HG02852 (cell line): Measurements from ENCODE around the gene SCO2.

Experiments used
- ATAC-seq: cut with Tn5 transposase; IDR thresholded peaks from one replicate; pipeline ENCODE4 v1.9.1; 2021; ENCODE audit warnings: mild to moderate bottlenecking, moderate library complexity; ENCODE audit not compliant: unreplicated experiment

Gene SCO2, protein sequence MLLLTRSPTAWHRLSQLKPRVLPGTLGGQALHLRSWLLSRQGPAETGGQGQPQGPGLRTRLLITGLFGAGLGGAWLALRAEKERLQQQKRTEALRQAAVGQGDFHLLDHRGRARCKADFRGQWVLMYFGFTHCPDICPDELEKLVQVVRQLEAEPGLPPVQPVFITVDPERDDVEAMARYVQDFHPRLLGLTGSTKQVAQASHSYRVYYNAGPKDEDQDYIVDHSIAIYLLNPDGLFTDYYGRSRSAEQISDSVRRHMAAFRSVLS

DNA sequence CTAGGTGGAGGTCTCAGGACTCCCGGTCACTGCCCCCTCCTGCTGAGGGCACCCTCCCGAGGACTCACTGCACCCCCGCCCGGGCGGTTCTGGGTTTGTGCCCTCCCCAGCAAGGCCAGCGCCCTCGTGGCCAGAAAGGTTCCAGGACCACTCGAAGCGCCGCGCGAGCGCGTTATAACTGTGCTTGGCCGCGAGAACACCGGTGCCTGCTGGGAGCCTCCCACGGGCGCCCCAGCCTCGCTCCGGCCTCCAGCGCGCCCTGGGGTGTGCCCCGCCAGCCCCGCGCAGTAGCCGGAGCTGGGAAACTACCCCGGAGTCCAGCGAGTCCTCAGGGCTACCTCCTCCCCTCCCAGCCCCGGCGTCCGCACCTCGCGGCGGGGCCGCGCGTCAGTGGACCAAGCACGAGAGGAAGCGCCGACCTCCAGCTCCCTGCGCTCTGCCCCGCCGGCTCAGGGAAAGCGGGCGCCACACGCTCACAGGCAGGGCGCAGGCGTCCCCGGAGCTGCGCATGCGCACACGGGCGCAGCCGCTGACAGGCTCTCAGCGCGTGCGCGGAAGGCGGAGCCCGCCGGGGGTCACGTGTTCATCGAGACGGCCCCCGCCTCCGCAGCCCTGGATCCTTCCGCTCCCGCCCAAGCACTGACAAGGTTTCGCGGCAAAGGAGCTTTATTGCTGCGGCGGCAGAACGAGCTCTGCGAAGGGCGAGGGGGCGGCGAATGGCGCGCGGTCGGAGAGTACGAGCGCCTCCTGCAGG is at the start of gene SCO2:
Gene SCO2 (minus strand): TSS at position 495 of the 754 bp plus-strand sequence. CDS start 1,187 bp downstream, outside the sequence.
- ATAC-seq, result peak; percentile 41

DNA sequence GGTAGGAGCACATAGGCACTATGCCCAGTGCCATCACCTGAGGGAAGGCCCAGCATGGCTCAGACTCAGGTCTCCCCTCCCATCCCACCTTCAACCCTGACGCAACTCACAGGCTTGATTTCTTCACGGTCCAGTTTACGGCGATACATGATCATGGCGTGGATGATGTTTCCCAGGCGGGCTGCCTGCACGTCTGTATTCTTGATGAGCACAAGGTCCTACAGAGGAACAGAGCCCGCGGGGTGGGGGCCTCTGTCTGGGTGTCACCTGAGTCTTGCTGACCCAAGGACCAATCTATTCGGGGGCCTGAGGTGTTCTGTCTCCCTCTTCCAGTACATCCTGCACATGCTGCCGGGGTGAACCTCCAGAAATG is 49.0 kb upstream of the SCO2 start:
- ATAC-seq, result no peak

DNA sequence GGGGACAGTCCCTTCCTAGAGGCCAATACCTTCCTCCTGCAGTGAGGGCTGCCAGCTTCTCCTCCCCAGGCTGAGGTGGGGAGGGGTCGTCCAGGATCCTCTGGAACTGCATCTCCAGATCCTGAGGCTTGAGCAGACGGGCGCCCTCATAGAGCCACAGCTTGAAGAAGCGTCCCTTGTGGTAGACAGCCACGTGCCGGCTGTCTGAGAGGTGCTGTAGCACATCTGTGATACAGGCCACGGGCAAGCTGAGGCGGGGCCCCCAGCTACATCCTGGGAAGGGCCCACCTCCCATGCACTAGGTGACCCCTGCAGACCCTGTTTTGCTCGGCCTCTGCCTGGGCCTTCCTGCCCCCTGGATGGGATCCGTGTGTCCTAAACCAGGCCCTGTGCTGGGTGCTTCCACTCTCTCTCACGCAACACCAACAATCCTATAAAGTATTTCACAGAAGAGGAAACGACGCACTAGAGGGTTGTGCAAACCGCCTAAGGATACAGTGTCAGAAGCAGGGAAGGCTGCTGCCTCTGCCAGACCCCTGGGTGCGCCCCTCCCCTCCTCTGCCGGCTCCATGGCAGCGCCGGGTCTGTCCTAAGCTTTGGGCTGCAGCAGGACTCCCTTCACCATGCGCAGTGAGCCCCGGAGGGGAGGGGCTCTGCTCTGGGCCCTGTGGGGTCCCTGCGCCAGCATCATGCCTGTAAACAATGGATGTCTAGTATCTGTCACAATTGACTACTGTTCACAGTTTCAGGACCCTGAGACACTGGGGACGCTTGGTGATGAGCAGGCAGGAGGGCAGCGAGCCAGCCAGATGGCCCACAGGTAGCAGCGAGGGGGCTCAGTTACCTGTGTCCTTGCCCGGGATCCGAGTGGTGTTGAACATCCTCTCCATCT is 48.3 kb upstream of the SCO2 start:
- no peak for ATAC-seq

DNA sequence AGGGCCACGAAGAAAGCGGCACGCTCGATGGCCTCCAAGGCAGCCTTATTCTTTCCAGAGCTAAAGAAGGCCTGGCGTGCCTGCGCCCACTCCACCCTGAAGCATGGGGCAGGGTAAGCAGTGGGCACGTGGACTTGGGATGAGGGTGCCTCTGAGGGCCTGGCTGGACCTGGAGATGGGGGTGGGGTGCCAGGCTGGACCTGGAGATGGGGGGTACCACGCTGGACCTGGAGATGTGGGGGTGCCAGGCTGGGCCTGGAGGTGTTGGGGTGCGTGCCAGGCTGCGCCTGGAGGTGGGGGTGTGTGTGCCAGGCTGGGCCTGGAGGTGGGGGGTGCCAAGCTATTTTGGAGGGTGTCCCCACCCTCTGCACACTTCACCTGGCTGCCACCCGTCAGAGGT is 47.6 kb upstream of the SCO2 start:
- ATAC-seq, result no peak

DNA sequence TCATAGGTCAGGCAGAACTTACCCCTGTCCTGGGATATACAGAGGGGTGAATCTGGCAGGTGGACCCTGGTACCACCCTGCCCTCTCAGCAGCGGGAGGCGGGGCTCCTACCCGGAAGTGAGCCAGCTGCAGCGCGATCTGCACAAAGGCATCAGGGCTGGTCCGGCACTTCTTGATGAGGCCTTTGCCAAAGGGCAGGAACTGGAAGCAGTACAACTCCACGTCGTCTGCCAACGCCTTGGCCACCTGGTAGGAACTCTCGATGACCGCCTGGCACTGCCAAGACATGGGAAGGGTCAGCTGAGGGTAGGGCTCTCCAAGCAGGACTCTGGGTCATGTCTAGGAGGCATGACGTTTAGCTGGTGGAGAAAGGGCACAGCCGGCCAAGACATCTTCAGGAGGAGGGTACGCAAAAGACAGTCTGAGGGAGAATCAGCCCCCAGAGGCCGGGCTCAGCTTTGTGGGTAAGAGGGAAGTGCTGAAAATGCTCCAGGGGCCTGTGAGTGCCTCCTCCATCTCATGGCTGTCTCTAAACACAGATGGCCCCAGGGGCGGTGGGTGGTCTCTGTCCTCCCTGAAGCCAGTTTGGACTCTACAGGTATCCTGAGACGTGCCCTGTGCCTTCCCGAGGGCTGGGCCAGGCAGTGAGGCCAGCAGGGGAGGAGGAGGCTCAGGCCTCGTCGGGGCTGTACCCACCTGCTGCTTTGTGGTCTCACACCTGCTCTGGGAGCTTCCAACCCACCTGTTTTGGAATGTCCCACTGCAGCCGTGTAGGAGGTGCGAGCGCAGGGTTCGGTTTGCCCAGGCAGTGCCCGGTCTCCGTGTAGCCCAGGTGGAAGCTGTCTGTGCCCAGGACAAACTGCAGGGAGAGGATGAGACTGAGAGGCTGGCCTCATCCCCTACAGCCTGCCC is 46.1 kb upstream of the SCO2 start:
- ATAC-seq, result no peak

DNA sequence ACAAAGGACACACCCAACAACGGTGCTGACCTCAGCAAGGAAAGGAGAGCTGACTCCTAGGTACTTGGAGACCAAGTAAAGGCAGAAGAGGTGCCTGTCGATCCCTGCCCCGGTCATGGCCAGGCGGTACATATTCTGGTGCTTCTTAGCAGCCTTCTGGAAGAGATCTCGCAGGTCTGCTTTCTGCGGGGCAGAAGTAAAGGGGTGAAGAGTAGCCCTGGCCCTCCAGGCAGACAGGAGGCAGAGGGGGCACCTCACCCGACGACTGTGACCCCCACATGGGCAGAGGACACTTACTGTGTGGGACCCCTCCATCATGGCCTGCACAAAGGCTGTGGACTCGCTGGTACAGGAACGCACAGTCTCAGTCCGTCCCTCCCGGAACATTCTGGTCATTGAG is 45.5 kb upstream of the SCO2 start:
- ATAC-seq, result no peak

DNA sequence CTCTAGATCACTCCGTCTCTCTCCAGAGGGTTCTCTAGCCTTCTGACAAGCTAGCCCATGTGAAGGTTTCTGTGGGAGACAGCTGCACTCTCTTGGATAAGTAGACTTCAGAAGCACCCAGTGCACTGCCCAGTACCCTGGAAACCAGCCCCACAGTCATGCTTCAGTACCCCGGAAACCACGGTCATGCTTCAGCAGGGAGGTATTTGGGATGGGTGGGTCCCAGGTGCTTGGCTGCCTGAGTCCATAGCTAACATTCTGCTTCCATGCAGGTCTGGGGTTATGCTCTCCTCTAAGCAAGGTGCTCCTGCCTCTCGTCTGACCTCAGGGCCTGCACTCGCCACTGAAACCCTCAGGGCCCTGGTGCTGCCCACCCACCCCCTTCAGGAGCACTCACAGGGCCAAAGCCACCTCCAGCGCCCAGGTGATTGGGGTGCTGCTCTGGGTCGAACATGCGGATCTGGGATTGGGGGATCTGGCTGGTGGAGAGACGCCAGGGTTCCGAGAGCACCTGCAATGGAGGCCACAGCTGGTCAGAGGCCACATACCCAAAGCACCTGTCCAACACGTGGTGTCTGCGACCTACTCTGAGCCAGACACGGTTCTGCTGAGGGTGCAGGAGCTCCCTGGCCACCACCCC is 44.6 kb upstream of the SCO2 start:
- no peak for ATAC-seq

DNA sequence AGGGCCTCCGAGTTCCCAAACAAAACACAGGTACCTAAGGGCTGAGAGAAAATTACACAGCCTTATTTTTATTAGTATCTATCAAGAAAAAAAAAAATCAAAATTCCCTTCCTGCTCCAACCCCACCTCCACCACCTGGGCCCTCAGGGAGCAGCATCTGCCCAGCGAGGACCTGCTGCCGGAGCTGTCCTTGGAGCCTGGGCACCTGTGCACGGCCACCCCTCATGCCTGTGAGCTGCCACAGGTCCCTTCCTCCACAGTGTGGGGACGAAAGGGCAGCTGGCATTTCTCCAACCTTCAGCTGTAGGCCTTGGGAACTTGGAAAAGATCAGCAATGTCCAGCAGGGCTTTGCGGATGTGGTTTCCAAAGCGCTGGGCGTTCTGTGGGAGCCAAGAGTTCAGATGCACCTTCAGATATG is 43.7 kb upstream of the SCO2 start:
- ATAC-seq, result no peak

DNA sequence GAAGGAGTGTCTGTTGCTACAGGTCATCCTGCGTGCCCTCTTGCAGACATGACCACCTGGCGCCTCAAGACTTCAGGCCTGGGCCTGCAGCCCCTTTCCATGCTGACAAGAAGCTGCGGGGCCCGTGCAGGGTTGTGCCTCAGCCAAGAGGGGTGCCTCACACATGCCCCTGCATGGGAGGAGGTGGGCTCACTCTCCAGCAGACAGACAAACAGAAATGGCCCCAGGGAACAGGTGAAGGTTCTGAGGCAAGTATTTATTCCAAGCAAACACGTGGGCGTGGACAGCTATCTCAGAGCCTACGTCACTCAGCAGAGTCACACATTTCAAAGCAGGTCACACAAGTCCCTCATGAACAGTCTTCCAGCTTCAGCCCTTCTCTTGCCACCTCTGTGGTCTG is 43.2 kb upstream of the SCO2 start:
- ATAC-seq, result no peak

DNA sequence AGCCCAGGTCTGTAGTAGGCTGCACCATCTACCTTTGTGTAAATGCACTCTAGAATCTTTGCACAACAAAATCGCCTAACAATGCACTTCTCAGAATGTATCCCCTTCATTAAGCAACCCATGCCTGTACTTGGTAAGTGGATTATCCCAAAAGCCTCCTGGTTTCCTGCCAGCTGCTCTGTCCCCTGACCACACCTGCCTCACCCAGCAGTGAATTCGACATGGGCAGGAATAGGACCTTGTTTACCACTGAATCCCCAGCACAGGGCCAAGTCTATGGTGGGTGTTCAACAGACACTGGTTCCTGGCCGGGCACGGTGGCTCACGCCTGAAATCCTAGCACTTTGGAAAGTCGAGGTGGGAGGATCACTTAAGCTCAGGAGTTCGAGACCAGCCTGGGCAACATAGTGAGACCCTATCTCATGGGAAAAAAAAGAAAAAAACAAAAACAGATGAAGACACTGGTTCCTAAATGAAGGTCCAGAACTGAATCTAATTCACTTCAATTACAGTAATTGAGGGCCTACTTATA is 42.4 kb upstream of the SCO2 start:
- ATAC-seq, result no peak

DNA sequence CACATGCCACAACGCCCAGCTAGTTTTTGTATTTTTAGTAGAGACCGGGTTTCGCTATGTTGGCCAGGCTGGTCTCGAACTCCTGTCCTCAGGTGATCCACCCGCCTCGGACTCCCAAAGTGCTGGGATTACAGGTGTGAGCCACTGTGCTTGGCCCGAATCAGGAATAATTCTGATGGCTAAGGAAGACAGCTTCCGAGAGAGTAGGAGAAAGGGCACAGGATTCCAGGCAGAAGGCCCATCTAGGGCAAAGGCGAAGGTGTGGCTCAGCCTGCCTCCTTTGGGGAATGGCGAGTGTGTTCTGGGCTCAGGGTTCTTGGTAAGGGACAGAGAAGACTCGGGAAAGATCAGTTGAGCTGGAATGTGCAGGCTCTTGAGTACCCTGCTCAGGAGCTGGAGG is 38.9 kb upstream of the SCO2 start:
- no peak for ATAC-seq

DNA sequence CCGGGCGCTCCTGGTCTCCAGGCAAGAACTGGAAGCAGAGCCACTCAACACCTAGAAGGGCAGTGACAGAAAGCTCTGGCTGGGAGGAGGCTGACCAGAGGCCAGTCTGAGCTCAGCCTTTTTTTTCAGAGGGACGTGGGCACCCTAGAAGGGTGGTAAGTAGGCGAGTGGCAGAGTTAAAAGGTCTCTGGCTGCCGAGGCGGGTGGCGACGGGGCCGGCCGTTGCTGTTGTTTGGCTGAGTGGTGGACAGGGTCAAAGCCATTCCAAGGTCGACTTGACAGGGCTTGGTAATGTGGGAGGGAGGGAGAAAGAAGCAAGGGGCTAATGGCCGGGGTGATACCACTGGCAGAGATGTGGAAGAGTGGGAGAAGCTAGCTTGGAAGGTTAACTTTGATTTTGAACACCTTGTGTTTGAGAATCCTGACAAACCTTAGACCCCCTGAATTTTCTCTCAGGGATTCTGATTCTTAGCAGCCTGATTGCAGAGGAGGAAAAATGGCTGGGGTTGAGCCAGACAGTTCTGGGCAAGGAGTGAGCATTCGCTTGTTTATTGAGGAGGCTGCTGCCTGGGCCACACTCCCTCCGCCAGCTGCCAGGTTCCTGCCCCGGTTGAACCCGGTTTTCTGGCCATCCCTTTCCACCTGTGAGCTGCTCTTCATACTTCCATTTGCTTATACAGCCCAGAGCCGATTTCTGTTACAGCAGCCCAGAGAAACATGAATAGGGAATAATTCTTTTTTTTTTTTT is 38.2 kb upstream of the SCO2 start:
- no peak for ATAC-seq

DNA sequence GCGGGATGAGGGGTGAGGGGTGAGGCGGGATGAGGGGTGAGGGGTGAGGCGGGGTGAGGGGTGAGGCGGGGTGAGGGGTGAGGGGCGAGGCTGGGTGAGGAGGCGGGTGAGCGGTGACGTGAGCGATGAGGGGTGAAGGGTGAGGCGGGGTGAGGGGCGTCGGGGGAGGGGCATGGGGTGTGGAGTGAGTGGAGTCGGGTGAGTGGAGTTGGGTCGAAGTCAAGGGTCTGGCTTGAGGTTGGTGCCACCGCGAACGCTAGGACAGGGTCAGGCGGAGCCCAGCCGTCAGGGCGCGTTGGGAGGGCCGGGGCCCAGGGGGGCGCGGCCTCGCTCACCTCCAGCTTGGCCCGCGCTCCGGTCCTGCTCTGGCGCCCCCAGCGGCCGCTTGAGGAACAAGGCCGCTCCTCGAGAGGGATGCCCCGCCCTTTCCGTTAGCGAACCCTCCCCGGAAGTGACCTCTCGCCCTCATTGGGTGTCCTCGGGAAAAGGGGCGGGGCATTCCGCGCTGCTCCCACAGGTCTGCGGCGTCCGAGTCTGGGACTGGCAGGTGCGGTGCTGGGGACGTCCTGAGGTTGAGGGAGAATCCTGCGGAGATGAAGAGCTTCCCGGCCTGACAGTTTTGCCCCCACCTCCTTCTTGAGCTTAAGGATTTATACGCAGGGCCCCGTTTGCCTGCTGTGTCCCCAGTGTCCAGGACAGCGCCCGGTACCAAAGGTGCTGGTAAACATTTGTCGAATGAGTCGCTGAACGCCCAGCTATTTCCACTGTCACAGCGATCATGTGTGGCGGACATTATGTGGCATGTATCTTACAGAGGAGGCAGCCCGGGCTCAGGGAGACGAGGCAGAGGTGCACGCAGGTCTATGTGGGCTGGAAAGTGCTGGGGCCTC is 37.4 kb upstream of the SCO2 start, which contains the start of gene SYCE3:
Gene SYCE3 (minus strand): TSS at position 397 of the 890 bp plus-strand sequence. CDS start 6,514 bp downstream, outside the sequence.
- ATAC-seq, result peak; percentile 91

DNA sequence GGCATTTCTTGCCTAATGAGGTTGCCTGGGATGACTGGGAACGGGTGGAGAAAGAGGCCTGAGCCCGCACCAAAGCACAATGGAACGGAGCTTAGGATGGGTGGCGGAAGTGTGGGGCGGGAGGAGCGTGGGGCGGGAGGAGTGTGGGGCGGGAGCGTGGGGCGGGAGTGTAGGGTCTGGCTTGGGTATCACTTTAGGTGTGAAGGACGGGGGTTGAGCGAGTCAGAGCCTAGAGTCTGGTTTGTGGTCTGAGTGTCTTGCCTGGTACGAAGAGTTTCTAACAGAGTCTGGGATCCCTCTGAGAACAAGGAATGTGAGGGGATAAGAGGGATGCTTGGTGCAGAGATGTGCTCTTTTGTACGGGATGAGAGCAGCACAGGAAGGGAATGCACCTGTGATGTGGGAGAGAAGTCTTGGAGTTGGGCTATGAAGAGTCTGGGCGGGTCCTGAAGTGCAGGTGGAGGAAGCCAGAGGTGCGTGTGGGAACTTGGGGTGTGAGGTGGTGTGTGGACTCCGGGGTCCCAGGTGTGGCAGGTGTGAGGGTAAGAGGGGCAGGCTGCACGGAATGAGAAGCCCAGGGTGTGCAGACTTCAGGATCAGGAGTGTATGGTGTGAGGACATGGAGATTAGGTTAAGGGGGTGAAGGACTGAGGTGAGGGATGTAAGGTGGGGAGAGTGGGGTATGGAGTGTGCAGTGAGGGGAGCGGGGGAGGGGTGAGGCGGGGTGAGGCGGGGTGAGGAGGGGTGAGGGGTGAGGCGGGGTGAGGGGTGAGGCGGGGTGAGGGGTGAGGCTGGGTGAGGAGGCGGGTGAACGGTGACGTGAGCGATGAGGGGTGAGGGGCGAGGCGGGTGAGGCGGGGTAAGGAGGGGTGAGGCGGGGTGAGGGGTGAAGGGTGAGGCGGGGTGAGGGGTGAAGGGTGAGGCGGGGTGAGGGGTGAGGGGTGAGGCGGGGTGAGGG is 36.3 kb upstream of the SCO2 start:
- no peak for ATAC-seq

DNA sequence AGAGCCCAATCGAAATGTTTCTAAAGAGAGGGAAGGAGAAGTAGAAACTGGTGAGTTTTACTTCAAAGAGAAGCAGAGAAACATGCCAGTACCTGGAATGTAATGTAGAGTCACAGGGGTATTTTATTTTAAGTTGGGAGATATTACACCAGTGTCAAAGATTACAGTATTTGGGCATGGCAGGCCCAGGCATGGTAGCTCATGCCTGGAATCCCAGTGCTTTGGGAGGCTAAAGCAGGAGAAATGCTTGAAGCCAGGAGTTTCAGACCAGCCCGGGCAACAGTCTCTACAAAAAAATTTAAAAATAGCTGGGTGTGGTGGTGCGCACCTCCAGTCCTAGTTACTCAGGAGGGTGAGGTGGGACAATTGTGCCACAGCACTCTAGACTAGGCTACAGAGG is 34.6 kb upstream of the SCO2 start:
- ATAC-seq, result no peak

DNA sequence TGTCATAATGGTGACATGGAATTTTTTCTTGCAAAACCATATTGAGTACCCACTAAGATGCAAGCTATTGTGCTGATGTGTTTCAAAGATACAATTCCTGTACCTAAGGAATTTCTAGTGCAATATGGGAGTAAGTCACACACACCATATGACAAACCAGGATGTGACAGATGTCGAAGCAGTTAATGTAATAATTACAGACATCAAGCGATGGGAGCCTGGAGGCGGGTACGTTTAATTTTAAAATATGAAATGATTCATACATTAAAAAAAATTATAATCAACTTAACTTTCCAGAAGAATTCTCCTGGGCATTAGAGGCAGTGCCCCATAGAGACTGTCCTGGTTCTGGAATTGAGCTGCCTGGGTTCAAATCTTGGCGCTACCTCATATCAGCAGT is 31.3 kb upstream of the SCO2 start:
- ATAC-seq, result no peak

DNA sequence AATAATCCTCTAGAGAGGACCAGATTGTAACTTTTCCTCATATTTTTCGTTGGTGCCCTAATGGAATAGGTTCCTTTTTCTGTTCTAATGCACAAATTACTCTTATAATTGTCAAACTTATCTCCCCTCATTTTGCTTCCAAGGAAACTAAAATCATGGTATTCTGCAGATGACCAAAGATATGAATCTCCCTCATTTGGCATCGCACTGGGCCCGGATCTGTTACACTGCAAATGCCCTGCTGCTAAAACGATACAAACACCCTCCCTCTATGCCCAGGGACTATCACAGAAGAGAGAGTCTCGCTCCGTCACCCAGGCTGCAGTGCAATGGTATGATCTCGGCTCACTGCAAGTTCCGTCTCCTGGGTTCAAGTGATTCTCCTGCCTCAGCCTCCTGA is 27.9 kb upstream of the SCO2 start:
- ATAC-seq, result no peak
